Caco-2 (cell line): ENCODE data around the gene CLIC5. TPM values are rescaled to one million over a fixed set of nuclear protein-coding genes. Genes with fewer than 3 reads are reported as not detected.

Experiments used
- BruUV-seq: library from RNA; stranded (reverse); fragments of 400-500 nt; replicated peaks from 2 replicates; lab custom pipeline; 2021; lab: Mats Ljungman, UMichigan
- CTCF ChIA-PET: fragments of 300-600 bp; sonication (Branson Sonifier 250); formaldehyde crosslinking; loops from one replicate; lab custom pipeline; 2022; ENCODE audit warnings: antibody characterized with exemption; lab: Charles Lee
- POLR2A ChIA-PET: fragments of 300-600 bp; sonication (Branson Sonifier 250); formaldehyde crosslinking; loops from one replicate; lab custom pipeline; 2022; ENCODE audit warnings: antibody characterized with exemption; lab: Charles Lee
- DNase-seq, 2 experiments: peaks; one replicate each; pipeline versions ENCODE4 v3.0.0 to v3.0.0-alpha.2; 2020 to 2022
- H3K27me3 ChIP-seq: replicated peaks from 2 replicates; pipeline ENCODE4 v1.6.0; 2011; ENCODE audit warnings: low read length; ENCODE audit not compliant: control insufficient read depth, insufficient read depth
- H3K36me3 ChIP-seq: 2 replicates; pipeline ENCODE4 v1.5.1; 2011; ENCODE audit warnings: low read length; ENCODE audit not compliant: control insufficient read depth, insufficient read depth
- H3K4me1 ChIP-seq: fragments of 250-450 bp; sonication (Bioruptor Pico); 2 replicates; pipeline ENCODE4 v1.5.1; 2020; ENCODE audit warnings: mild to moderate bottlenecking
- H3K4me3 ChIP-seq: 2 replicates; pipeline ENCODE4 v1.5.1; 2011; ENCODE audit warnings: low read depth, mild to moderate bottlenecking, control low read depth, low read length
- H3K9me3 ChIP-seq: fragments of 250-450 bp; sonication (Bioruptor Pico); 2 replicates; pipeline ENCODE4 v1.5.1; 2020; ENCODE audit warnings: mild to moderate bottlenecking, moderate library complexity
- H3K27ac Mint-ChIP-seq: one replicate; pipeline ENCODE4 v1.8.0; 2022; ENCODE audit warnings: mixed read lengths; ENCODE audit not compliant: unreplicated experiment
- H3K27me3 Mint-ChIP-seq: one replicate; pipeline ENCODE4 v1.8.0; 2022; ENCODE audit warnings: mixed read lengths; ENCODE audit not compliant: insufficient read depth, unreplicated experiment
- H3K36me3 Mint-ChIP-seq: one replicate; pipeline ENCODE4 v1.8.0; 2022; ENCODE audit warnings: mild to moderate bottlenecking, mixed read lengths; ENCODE audit not compliant: insufficient read depth, unreplicated experiment
- H3K4me1 Mint-ChIP-seq: one replicate; pipeline ENCODE4 v1.8.0; 2022; ENCODE audit warnings: low read depth, mixed read lengths; ENCODE audit not compliant: unreplicated experiment
- H3K4me3 Mint-ChIP-seq: one replicate; pipeline ENCODE4 v1.8.0; 2022; ENCODE audit warnings: mild to moderate bottlenecking, moderate library complexity, mixed read lengths; ENCODE audit not compliant: unreplicated experiment
- H3K9me3 Mint-ChIP-seq: one replicate; pipeline ENCODE4 v1.8.0; 2022; ENCODE audit warnings: mixed read lengths; ENCODE audit not compliant: unreplicated experiment
- CTCF ChIP-seq, 2 experiments: fragments of 200-600 bp in 1 of 2; IDR thresholded peaks; 1 replicate in 1 of 2; 2 replicates in 1 of 2; pipeline versions ENCODE4 v1.5.1 to v1.8.0; 2011 to 2022; ENCODE audit warnings: antibody characterized with exemption in 1 of 2, control low read depth in 1 of 2, inconsistent platforms in 1 of 2, low read depth in 1 of 2, low read length in 1 of 2, mild to moderate bottlenecking in 1 of 2, moderate library complexity in 1 of 2; ENCODE audit not compliant: insufficient read depth in 1 of 2, severe bottlenecking in 1 of 2, unreplicated experiment in 1 of 2
- intact Hi-C: fragments of 100-400 bp; cut with micrococcal nuclease; formaldehyde crosslinking; loops from one replicate; pipeline ENCODE4 v1.10.0; 2022; ENCODE audit not compliant: unreplicated experiment
- total RNA-seq: library from RNA; stranded (reverse); gene quantifications from 2 replicates; pipeline ENCODE4 v1.2.3, GENCODE V29; 2022

The CLIC5 gene
- total RNA-seq, 1 experiment from 2014 or later = 15.1 TPM

- Mint-ChIP-seq H3K4me3 (no peak overlapping the region), H3K9me3 (no peaks in the 10 kb centered on the region), H3K4me1 (peaks cover 13% of the 10 kb centered on the region), H3K36me3 (peaks cover 6% of the 10 kb centered on the region), H3K27ac (no peak overlapping the region), H3K27me3 (no peaks in the 10 kb centered on the region)
- Histone ChIP-seq H3K9me3 (no peaks in the 10 kb centered on the region), H3K4me1 (peaks cover 27% of the 10 kb centered on the region), H3K4me3 (no peak overlapping the region), H3K27me3 (no peaks in the 10 kb centered on the region), H3K36me3 (no peaks in the 10 kb centered on the region)
- TF ChIP-seq CTCF (IDR thresholded peaks at IDR 0.05; ENCODE audit: insufficient read depth in 1 of 2, low read depth in 1 of 2, low read length in 1 of 2, severe bottlenecking in 1 of 2, unreplicated experiment in 1 of 2) = no peak
- BruUV-seq = no TSS peak
- ChIA-PET POLR2A (no interaction called here), CTCF (no interaction called here)
- intact Hi-C loops = no loop called here
- DNase-seq = no peak
These were observed 32.6 kb downstream of the CLIC5 start for GRCh38 chr6:45983062-45983461.

- intact Hi-C loops = no loop called here
- no peaks in the 10 kb centered on the region for H3K9me3 Mint-ChIP-seq
- H3K4me1 Mint-ChIP-seq = peaks cover 6% of the 10 kb centered on the region
- H3K27ac Mint-ChIP-seq = no peak overlapping the region
- CTCF ChIA-PET = no interaction called here
- no peaks in the 10 kb centered on the region for H3K27me3 Mint-ChIP-seq
- Histone ChIP-seq H3K4me3 (no peak overlapping the region), H3K4me1 (peaks cover 21% of the 10 kb centered on the region), H3K27me3 (no peaks in the 10 kb centered on the region), H3K36me3 (no peaks in the 10 kb centered on the region), H3K9me3 (no peaks in the 10 kb centered on the region)
- no peak for DNase-seq
- POLR2A ChIA-PET = no interaction called here
- H3K36me3 Mint-ChIP-seq = peaks cover under 1% of the 10 kb centered on the region
- no TSS peak for BruUV-seq
- H3K4me3 Mint-ChIP-seq = no peak overlapping the region
- no peak for TF ChIP-seq CTCF (IDR thresholded peaks at IDR 0.05; ENCODE audit: insufficient read depth in 1 of 2, low read depth in 1 of 2, low read length in 1 of 2, severe bottlenecking in 1 of 2, unreplicated experiment in 1 of 2)
These were observed 33.2 kb downstream of the CLIC5 start for GRCh38 chr6:45982280-45983036.

- DNase-seq = no peak
- H3K36me3 ChIP-seq = no peaks in the 10 kb centered on the region
- CTCF ChIA-PET = no interaction called here
- TF ChIP-seq CTCF (IDR thresholded peaks at IDR 0.05; ENCODE audit: insufficient read depth in 1 of 2, low read depth in 1 of 2, low read length in 1 of 2, severe bottlenecking in 1 of 2, unreplicated experiment in 1 of 2) = no peak
- H3K4me3 ChIP-seq = no peak overlapping the region
- intact Hi-C loops = no loop called here
- no TSS peak for BruUV-seq
- H3K27me3 Mint-ChIP-seq = no peaks in the 10 kb centered on the region
- POLR2A ChIA-PET = no interaction called here
- no peaks in the 10 kb centered on the region for H3K36me3 Mint-ChIP-seq
- peaks cover 7% of the 10 kb centered on the region for H3K4me1 ChIP-seq
- no peak overlapping the region for H3K27ac Mint-ChIP-seq
- H3K9me3 Mint-ChIP-seq = no peaks in the 10 kb centered on the region
- no peaks in the 10 kb centered on the region for H3K4me1 Mint-ChIP-seq
- no peaks in the 10 kb centered on the region for H3K9me3 ChIP-seq
- H3K27me3 ChIP-seq = no peaks in the 10 kb centered on the region
- H3K4me3 Mint-ChIP-seq = no peak overlapping the region
These were observed 34.6 kb downstream of the CLIC5 start for GRCh38 chr6:45981046-45981445.
